SK-N-SH (cell line): ENCODE data around the gene CFAP69. TPM values are rescaled to one million over a fixed set of nuclear protein-coding genes. Genes with fewer than 3 reads are reported as not detected.

Experiments
- CTCF ChIA-PET: fragments of 300-600, 350-600 bp; formaldehyde crosslinking; extraction: SDS; loops from one replicate; lab custom pipeline; 2021; lab: Yijun Ruan, JAX
- POLR2A ChIA-PET: fragments of 350-600 bp; sonication (Branson Sonifier 250); formaldehyde crosslinking; extraction: SDS; loops from one replicate; lab custom pipeline; 2020; ENCODE audit warnings: antibody characterized with exemption, inconsistent platforms; lab: Yijun Ruan, JAX
- DNase-seq: peaks from one replicate; pipeline ENCODE4 v3.0.0; 2012
- H2AFZ ChIP-seq: fragments of 200-600 bp; sonication (generic); 2 replicates; pipeline ENCODE4 v1.8.1; 2016; ENCODE audit warnings: antibody characterized with exemption, mild to moderate bottlenecking, low read depth
- H3F3A ChIP-seq: fragments of 200-600 bp; sonication (generic); replicated peaks from 2 replicates; pipeline ENCODE3; 2016; ENCODE audit warnings: antibody characterized with exemption, mild to moderate bottlenecking; ENCODE audit not compliant: insufficient read depth
- H3K27ac ChIP-seq, 2 experiments: fragments of 200-500 bp in 1 of 2; fragments of 200-600 bp in 1 of 2; sonication (Bioruptor generic) in 1 of 2; sonication (generic), shearing (Covaris generic) in 1 of 2; 2 replicates each; pipeline versions ENCODE4 v1.5.1 to v1.6.1; 2014 to 2016; ENCODE audit warnings: low read depth in 2 of 2, inconsistent platforms in 1 of 2, low read length in 1 of 2, mild to moderate bottlenecking in 1 of 2, mixed read lengths in 1 of 2
- H3K27me3 ChIP-seq: fragments of 200-600 bp; sonication (generic), shearing (Covaris generic); 2 replicates; pipeline ENCODE4 v1.6.1; 2016; ENCODE audit warnings: mixed run types; ENCODE audit not compliant: insufficient read depth
- H3K36me3 ChIP-seq, 2 experiments: fragments of 200-500 bp in 1 of 2; fragments of 200-600 bp in 1 of 2; sonication (Bioruptor generic) in 1 of 2; sonication (generic) in 1 of 2; replicated peaks in 1 of 2; 2 replicates each; pipeline versions ENCODE3 to v1.5.1; 2014 to 2016; ENCODE audit warnings: low read length in 1 of 2, mild to moderate bottlenecking in 1 of 2; ENCODE audit not compliant: insufficient read depth in 2 of 2, control insufficient read depth in 1 of 2
- H3K4me1 ChIP-seq, 2 experiments: fragments of 200-500 bp in 1 of 2; fragments of 200-600 bp in 1 of 2; sonication (Bioruptor generic) in 1 of 2; sonication (generic), shearing (Covaris generic) in 1 of 2; 2 replicates each; pipeline versions ENCODE4 v1.5.1 to v1.6.1; 2014 to 2016; ENCODE audit warnings: low read depth in 1 of 2, low read length in 1 of 2, mixed run types in 1 of 2; ENCODE audit not compliant: insufficient read depth in 2 of 2, control insufficient read depth in 1 of 2
- H3K4me2 ChIP-seq: fragments of 200-600 bp; sonication (generic), shearing (Covaris generic); 2 replicates; pipeline ENCODE4 v1.6.1; 2017; ENCODE audit warnings: mixed run types
- H3K4me3 ChIP-seq, 2 experiments: fragments of 200-500 bp in 1 of 2; fragments of 200-600 bp in 1 of 2; sonication (Bioruptor generic) in 1 of 2; sonication (generic), shearing (Covaris generic) in 1 of 2; 2 replicates each; pipeline versions ENCODE4 v1.5.1 to v1.8.1; 2014 to 2016; ENCODE audit warnings: low read depth in 2 of 2, inconsistent platforms in 1 of 2, low read length in 1 of 2, mild to moderate bottlenecking in 1 of 2, mixed read lengths in 1 of 2, moderate library complexity in 1 of 2
- H3K79me2 ChIP-seq: fragments of 200-600 bp; sonication (generic); 2 replicates; pipeline ENCODE4 v1.8.1; 2017; ENCODE audit warnings: mild to moderate bottlenecking; ENCODE audit not compliant: insufficient read depth
- H3K9ac ChIP-seq: fragments of 200-600 bp; sonication (generic); 2 replicates; pipeline ENCODE4 v1.6.1; 2017; ENCODE audit warnings: mixed run types
- H3K9me2 ChIP-seq: fragments of 200-600 bp; sonication (generic); 2 replicates; pipeline ENCODE4 v1.6.1; 2017; ENCODE audit warnings: mixed run types
- H3K9me3 ChIP-seq: fragments of 200-600 bp; sonication (generic); 2 replicates; pipeline ENCODE4 v1.6.1; 2017; ENCODE audit warnings: mixed run types, mild to moderate bottlenecking, moderate library complexity
- H4K20me1 ChIP-seq: fragments of 200-600 bp; sonication (generic); 2 replicates; pipeline ENCODE4 v1.6.1; 2017; ENCODE audit warnings: mild to moderate bottlenecking, mixed run types; ENCODE audit not compliant: insufficient read depth
- ELF1 ChIP-seq: IDR thresholded peaks from 2 replicates; pipeline ENCODE4 v1.4.0; 2012
- FOXJ3 ChIP-seq: sonication (generic); formaldehyde crosslinking; IDR thresholded peaks from 2 replicates; pipeline ENCODE4 v1.5.1; 2020; ENCODE audit warnings: mild to moderate bottlenecking, missing genetic modification reagents
- FOXM1 ChIP-seq: IDR thresholded peaks from 2 replicates; pipeline ENCODE4 v1.4.0; 2012; ENCODE audit warnings: low read depth, mild to moderate bottlenecking
- GABPA ChIP-seq: IDR thresholded peaks from 2 replicates; pipeline ENCODE4 v1.4.0; 2012; ENCODE audit warnings: low read depth, mild to moderate bottlenecking
- JUND ChIP-seq: IDR thresholded peaks from 2 replicates; pipeline ENCODE4 v1.4.0; 2012
- MXI1 ChIP-seq: IDR thresholded peaks from 2 replicates; pipeline ENCODE4 v1.6.1; 2012; ENCODE audit warnings: mild to moderate bottlenecking, low read depth, low read length, improper control_type of control experiment
- NFIC ChIP-seq: IDR thresholded peaks from 2 replicates; pipeline ENCODE4 v1.4.0; 2012; ENCODE audit warnings: borderline replicate concordance
- POLR2AphosphoS5 ChIP-seq: IDR thresholded peaks from 2 replicates; pipeline ENCODE4 v1.6.1; 2012; ENCODE audit warnings: low read depth, low read length
- RCOR1 ChIP-seq: fragments of 150-350 bp; IDR thresholded peaks from 2 replicates; pipeline ENCODE4 v1.6.1; 2017; ENCODE audit warnings: antibody characterized with exemption, low read length
- RFX5 ChIP-seq: IDR thresholded peaks from 2 replicates; pipeline ENCODE4 v1.6.1; 2012; ENCODE audit warnings: mild to moderate bottlenecking, improper control_type of control experiment, low read length
- RXRA ChIP-seq: IDR thresholded peaks from 2 replicates; pipeline ENCODE4 v1.4.0; 2012; ENCODE audit warnings: low read depth, mild to moderate bottlenecking, borderline replicate concordance
- SIN3A ChIP-seq: IDR thresholded peaks from 2 replicates; pipeline ENCODE4 v1.6.1; 2012; ENCODE audit warnings: low read depth, mild to moderate bottlenecking, low read length, moderate library complexity, borderline replicate concordance
- SMC3 ChIP-seq: IDR thresholded peaks from 2 replicates; pipeline ENCODE4 v1.6.1; 2012; ENCODE audit warnings: low read depth, low read length, improper control_type of control experiment
- TCF12 ChIP-seq: IDR thresholded peaks from 2 replicates; pipeline ENCODE4 v1.4.0; 2012
- TEAD4 ChIP-seq: IDR thresholded peaks from 2 replicates; pipeline ENCODE4 v1.4.0; 2012; ENCODE audit warnings: mild to moderate bottlenecking, borderline replicate concordance; ENCODE audit not compliant: insufficient read depth
- WGBS: methylation state at CpG from one replicate; pipeline ENCODE4 v1.1.6; 2017; ENCODE audit warnings: low lambda C conversion rate; 5-methylcytosine and 5-hydroxymethylcytosine counted together
- polyA plus RNA-seq, 3 experiments: library from polyadenylated mRNA; depleted of rRNA; stranded (reverse); fragments of >200 nt; gene quantifications; 2 replicates each; pipeline ENCODE4 v1.2.3, GENCODE V29; 2012
- TF ChIP-seq, protein P1 (sequence below): IDR thresholded peaks from 2 replicates; pipeline ENCODE4; 2012
- TF ChIP-seq, protein P2 (sequence below): IDR thresholded peaks from 2 replicates; pipeline ENCODE4 v1.6.1; 2012; ENCODE audit warnings: mild to moderate bottlenecking, low read depth, low read length, moderate library complexity
- TF ChIP-seq, protein P3 (sequence below): IDR thresholded peaks from 2 replicates; pipeline ENCODE4 v1.4.0; 2012; ENCODE audit warnings: low read depth, borderline replicate concordance
- TF ChIP-seq, protein P4 (sequence below): fragments of 200-600 bp; sonication (generic); IDR thresholded peaks from 2 replicates; pipeline ENCODE4 v1.6.1; 2017; ENCODE audit warnings: antibody characterized with exemption, mild to moderate bottlenecking, moderate library complexity
- TF ChIP-seq, protein P5 (sequence below): fragments of 150-350 bp; IDR thresholded peaks from 2 replicates; pipeline ENCODE4 v1.6.1; 2017; ENCODE audit warnings: antibody characterized with exemption, low read length, low read depth, borderline replicate concordance

CFAP69 gene
- polyA plus RNA-seq, 1 of the 3 experiments (the other 2 are of a cell fraction): 2.3 TPM

DNA sequence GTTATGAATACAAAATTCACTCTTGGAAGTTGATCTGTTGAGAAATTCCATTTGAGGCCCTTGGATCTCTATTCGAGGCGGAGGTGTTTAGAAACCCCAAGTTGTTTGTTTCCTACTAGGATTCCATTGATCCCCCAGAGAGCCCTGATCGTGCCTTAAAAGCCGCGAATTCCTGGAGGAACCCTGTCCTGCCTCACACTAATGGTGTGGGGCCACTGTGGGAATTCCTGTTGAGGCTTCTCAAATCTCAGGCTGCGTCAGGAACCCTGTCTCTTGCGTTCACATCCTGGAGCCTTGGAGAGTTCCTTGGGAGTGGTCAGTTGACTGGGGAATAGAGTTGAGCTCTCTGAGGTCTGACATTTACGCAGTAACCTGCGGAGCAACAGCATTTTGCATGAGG lies 1.2 kb downstream of the CFAP69 start:
- Histone ChIP-seq H2AFZ (peak overlapping the region; percentile 96; the same call in 1 of the 2 replicates), H3K27ac (no peak overlapping the region)
- POLR2A ChIA-PET: no interaction called here

More for the DNA sequence above, 1.2 kb downstream of the CFAP69 start:
- H4K20me1 ChIP-seq: no peaks in the 10 kb centered on the region
- TF ChIP-seq RXRA (no peak), FOXM1 (no peak), MXI1 (no peak), TEAD4 (no peak), GABPA (no peak), ELF1 (no peak), SMC3 (no peak), RFX5 (no peak), SIN3A (no peak), FOXJ3 (CRISPR knock-in tag) (no peak), POLR2AphosphoS5 (no peak), RCOR1 (no peak), TCF12 (no peak), JUND (no peak), NFIC (no peak)
- TF ChIP-seq, protein P1, sequence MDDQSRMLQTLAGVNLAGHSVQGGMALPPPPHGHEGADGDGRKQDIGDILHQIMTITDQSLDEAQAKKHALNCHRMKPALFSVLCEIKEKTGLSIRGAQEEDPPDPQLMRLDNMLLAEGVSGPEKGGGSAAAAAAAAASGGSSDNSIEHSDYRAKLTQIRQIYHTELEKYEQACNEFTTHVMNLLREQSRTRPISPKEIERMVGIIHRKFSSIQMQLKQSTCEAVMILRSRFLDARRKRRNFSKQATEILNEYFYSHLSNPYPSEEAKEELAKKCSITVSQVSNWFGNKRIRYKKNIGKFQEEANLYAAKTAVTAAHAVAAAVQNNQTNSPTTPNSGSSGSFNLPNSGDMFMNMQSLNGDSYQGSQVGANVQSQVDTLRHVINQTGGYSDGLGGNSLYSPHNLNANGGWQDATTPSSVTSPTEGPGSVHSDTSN: no peak
- TF ChIP-seq, protein P2, sequence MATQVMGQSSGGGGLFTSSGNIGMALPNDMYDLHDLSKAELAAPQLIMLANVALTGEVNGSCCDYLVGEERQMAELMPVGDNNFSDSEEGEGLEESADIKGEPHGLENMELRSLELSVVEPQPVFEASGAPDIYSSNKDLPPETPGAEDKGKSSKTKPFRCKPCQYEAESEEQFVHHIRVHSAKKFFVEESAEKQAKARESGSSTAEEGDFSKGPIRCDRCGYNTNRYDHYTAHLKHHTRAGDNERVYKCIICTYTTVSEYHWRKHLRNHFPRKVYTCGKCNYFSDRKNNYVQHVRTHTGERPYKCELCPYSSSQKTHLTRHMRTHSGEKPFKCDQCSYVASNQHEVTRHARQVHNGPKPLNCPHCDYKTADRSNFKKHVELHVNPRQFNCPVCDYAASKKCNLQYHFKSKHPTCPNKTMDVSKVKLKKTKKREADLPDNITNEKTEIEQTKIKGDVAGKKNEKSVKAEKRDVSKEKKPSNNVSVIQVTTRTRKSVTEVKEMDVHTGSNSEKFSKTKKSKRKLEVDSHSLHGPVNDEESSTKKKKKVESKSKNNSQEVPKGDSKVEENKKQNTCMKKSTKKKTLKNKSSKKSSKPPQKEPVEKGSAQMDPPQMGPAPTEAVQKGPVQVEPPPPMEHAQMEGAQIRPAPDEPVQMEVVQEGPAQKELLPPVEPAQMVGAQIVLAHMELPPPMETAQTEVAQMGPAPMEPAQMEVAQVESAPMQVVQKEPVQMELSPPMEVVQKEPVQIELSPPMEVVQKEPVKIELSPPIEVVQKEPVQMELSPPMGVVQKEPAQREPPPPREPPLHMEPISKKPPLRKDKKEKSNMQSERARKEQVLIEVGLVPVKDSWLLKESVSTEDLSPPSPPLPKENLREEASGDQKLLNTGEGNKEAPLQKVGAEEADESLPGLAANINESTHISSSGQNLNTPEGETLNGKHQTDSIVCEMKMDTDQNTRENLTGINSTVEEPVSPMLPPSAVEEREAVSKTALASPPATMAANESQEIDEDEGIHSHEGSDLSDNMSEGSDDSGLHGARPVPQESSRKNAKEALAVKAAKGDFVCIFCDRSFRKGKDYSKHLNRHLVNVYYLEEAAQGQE: no peak
- TF ChIP-seq, protein P3, sequence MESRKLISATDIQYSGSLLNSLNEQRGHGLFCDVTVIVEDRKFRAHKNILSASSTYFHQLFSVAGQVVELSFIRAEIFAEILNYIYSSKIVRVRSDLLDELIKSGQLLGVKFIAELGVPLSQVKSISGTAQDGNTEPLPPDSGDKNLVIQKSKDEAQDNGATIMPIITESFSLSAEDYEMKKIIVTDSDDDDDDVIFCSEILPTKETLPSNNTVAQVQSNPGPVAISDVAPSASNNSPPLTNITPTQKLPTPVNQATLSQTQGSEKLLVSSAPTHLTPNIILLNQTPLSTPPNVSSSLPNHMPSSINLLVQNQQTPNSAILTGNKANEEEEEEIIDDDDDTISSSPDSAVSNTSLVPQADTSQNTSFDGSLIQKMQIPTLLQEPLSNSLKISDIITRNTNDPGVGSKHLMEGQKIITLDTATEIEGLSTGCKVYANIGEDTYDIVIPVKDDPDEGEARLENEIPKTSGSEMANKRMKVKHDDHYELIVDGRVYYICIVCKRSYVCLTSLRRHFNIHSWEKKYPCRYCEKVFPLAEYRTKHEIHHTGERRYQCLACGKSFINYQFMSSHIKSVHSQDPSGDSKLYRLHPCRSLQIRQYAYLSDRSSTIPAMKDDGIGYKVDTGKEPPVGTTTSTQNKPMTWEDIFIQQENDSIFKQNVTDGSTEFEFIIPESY: no peak
- TF ChIP-seq, protein P4, sequence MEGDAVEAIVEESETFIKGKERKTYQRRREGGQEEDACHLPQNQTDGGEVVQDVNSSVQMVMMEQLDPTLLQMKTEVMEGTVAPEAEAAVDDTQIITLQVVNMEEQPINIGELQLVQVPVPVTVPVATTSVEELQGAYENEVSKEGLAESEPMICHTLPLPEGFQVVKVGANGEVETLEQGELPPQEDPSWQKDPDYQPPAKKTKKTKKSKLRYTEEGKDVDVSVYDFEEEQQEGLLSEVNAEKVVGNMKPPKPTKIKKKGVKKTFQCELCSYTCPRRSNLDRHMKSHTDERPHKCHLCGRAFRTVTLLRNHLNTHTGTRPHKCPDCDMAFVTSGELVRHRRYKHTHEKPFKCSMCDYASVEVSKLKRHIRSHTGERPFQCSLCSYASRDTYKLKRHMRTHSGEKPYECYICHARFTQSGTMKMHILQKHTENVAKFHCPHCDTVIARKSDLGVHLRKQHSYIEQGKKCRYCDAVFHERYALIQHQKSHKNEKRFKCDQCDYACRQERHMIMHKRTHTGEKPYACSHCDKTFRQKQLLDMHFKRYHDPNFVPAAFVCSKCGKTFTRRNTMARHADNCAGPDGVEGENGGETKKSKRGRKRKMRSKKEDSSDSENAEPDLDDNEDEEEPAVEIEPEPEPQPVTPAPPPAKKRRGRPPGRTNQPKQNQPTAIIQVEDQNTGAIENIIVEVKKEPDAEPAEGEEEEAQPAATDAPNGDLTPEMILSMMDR: no peak
- TF ChIP-seq, protein P5, sequence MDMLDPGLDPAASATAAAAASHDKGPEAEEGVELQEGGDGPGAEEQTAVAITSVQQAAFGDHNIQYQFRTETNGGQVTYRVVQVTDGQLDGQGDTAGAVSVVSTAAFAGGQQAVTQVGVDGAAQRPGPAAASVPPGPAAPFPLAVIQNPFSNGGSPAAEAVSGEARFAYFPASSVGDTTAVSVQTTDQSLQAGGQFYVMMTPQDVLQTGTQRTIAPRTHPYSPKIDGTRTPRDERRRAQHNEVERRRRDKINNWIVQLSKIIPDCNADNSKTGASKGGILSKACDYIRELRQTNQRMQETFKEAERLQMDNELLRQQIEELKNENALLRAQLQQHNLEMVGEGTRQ: no peak
- WGBS: 87% methylated on average over 9 of the region's 9 CpGs
- CTCF ChIA-PET: interaction anchor here (0.7 to 1.4 kb wide), 8 partner anchors 14 to 181 kb away, joined by 3 to 7 read pairs (median 4); partner anchors contain the start of genes STEAP1 and STEAP2
- peaks cover 0 to 16% of the 10 kb centered on the region in 2 experiments; a peak in 1 of 4 replicates for H3K4me1 ChIP-seq
- no peaks in the 10 kb centered on the region for H3K9me2 ChIP-seq
- DNase-seq: no peak
- no peaks in the 10 kb centered on the region for H3K79me2 ChIP-seq
- peak overlapping the region; percentile 76 to 86; a peak in 3 of 4 replicates for H3K4me3 ChIP-seq
- H3K36me3 ChIP-seq: no peaks in the 10 kb centered on the region
- H3K9ac ChIP-seq: no peak overlapping the region
- H3K9me3 ChIP-seq: no peaks in the 10 kb centered on the region
- H3F3A ChIP-seq: peaks cover 4% of the 10 kb centered on the region
- H3K4me2 ChIP-seq: peak overlapping the region; percentile 91
- H3K27me3 ChIP-seq: no peaks in the 10 kb centered on the region
